ENCODE measurements around the gene ZCCHC17. TPM values are rescaled to one million over a fixed set of nuclear protein-coding genes. Genes with fewer than 3 reads are reported as not detected.
A peak's percentile ranks its signal among the peaks of the same experiment; 100 is the strongest.

ZCCHC17 gene
- total RNA-seq, 1 donor from 2014 or later: 9.7 TPM

DNA sequence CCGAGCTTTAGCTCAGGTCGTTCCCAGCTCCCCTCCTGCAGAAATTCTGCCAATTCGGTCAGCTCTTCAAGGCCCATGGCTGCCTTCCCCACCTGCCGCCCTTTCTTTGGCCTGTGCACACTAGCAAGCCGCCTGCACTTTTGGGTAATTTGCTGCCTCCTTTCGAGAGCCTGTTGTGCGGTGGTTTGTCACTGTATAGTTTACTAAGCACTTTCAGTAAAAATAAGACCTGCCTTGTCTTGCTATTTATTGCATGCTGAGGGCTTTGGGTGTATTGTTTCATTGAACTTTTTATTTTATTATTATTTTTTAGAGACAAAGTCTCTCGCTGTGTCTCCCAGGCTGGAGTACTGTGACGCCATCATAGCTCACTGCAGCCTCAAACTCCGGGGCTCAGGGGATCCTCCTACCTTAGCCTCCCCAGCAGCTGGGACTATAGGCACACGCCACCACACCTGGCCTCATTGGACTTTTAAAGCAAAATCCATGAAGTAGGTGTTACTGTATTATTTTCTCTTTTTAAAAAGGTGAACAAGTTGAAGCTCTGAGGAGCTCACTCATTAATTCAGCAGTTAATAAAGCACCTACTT is 77.2 kb downstream of the ZCCHC17 start:
- H3K4me3 ChIP-seq: peak overlapping the region; percentile 52 to 72
- intact Hi-C loops (cut with DNase I): loop anchor here (2.0 kb wide), 1 partner anchor 77 kb away; the partner anchor contains the start of genes SNRNP40 and ZCCHC17
- H3K9me3 ChIP-seq: no peaks in the 10 kb centered on the region
- peak overlapping the region; percentile 90 to 95 for H3K27ac ChIP-seq
- TF ChIP-seq, protein P1, sequence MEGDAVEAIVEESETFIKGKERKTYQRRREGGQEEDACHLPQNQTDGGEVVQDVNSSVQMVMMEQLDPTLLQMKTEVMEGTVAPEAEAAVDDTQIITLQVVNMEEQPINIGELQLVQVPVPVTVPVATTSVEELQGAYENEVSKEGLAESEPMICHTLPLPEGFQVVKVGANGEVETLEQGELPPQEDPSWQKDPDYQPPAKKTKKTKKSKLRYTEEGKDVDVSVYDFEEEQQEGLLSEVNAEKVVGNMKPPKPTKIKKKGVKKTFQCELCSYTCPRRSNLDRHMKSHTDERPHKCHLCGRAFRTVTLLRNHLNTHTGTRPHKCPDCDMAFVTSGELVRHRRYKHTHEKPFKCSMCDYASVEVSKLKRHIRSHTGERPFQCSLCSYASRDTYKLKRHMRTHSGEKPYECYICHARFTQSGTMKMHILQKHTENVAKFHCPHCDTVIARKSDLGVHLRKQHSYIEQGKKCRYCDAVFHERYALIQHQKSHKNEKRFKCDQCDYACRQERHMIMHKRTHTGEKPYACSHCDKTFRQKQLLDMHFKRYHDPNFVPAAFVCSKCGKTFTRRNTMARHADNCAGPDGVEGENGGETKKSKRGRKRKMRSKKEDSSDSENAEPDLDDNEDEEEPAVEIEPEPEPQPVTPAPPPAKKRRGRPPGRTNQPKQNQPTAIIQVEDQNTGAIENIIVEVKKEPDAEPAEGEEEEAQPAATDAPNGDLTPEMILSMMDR (IDR thresholded peaks at IDR 0.05): no peak
- H3K36me3 ChIP-seq: no peaks in the 10 kb centered on the region
- H3K27me3 ChIP-seq: no peaks in the 10 kb centered on the region
- peak in 1 of 2 donors; percentile 41 for DNase-seq (ENCODE audit: low spot score in 2 of 2)
- peaks cover 9 to 40% of the 10 kb centered on the region in 2 donors for H3K4me1 ChIP-seq

GRCh38 chr1:31374511-31375196 is 77.8 kb downstream of the ZCCHC17 start:
- peak in 1 of 2 donors; percentile 84 for DNase-seq (ENCODE audit: low spot score in 2 of 2)
- H3K27me3 ChIP-seq: no peaks in the 10 kb centered on the region
- peak overlapping the region; percentile 90 to 95 for H3K27ac ChIP-seq
- intact Hi-C loops (cut with DNase I): no loop called here
- H3K4me1 ChIP-seq: peaks cover 9 to 36% of the 10 kb centered on the region in 2 donors
- H3K36me3 ChIP-seq: no peaks in the 10 kb centered on the region
- peak overlapping the region in 1 of 2 donors; percentile 72 for H3K4me3 ChIP-seq
- TF ChIP-seq, protein P1 (IDR thresholded peaks at IDR 0.05): no peak
- no peaks in the 10 kb centered on the region for H3K9me3 ChIP-seq

GRCh38 chr1:31376375-31377134 is 79.7 kb downstream of the ZCCHC17 start:
- DNase-seq (ENCODE audit: low spot score in 2 of 2): peak in 1 of 2 donors; percentile 66
- intact Hi-C loops (cut with DNase I): no loop called here
- TF ChIP-seq, protein P1 (IDR thresholded peaks at IDR 0.05): no peak
- Histone ChIP-seq H3K36me3 (no peaks in the 10 kb centered on the region), H3K27ac (no peak overlapping the region), H3K9me3 (no peaks in the 10 kb centered on the region), H3K4me1 (peaks cover 9 to 28% of the 10 kb centered on the region in 2 donors), H3K27me3 (no peaks in the 10 kb centered on the region), H3K4me3 (no peak overlapping the region)

GRCh38 chr1:31377364-31377863 is 80.6 kb downstream of the ZCCHC17 start:
- Histone ChIP-seq H3K4me3 (no peak overlapping the region), H3K36me3 (no peaks in the 10 kb centered on the region), H3K27ac (no peak overlapping the region), H3K4me1 (peaks cover 9 to 25% of the 10 kb centered on the region in 2 donors), H3K27me3 (no peaks in the 10 kb centered on the region), H3K9me3 (no peaks in the 10 kb centered on the region)
- intact Hi-C loops (cut with DNase I): no loop called here
- DNase-seq (ENCODE audit: low spot score in 2 of 2): no peak
- TF ChIP-seq, protein P1 (IDR thresholded peaks at IDR 0.05): no peak

- intact Hi-C loops (cut with DNase I): no loop called here
- Histone ChIP-seq H3K4me1 (peaks cover 9 to 21% of the 10 kb centered on the region in 2 donors), H3K4me3 (no peak overlapping the region)
Observed at GRCh38 chr1:31378001-31378400, 81.2 kb downstream of the ZCCHC17 start.

More at GRCh38 chr1:31378001-31378400, 81.2 kb downstream of the ZCCHC17 start:
- no peaks in the 10 kb centered on the region for H3K27me3 ChIP-seq
- DNase-seq (ENCODE audit: low spot score in 2 of 2): no peak
- no peaks in the 10 kb centered on the region for H3K36me3 ChIP-seq
- TF ChIP-seq, protein P1 (IDR thresholded peaks at IDR 0.05): no peak
- H3K27ac ChIP-seq: no peak overlapping the region
- H3K9me3 ChIP-seq: no peaks in the 10 kb centered on the region

Measured in ascending aorta (tissue), 2 donors.